ENCODE results near the gene GPR83. TPM values are rescaled to one million over a fixed set of nuclear protein-coding genes. Genes with fewer than 3 reads are reported as not detected.
"Not testable (repeated sequence)": the region's sequence is repeated elsewhere in the genome, so short reads cannot be mapped to it uniquely, and the experiment has no call there.

The GPR83 gene
- total RNA-seq, 1 donor from 2014 or later: not detected

DNA sequence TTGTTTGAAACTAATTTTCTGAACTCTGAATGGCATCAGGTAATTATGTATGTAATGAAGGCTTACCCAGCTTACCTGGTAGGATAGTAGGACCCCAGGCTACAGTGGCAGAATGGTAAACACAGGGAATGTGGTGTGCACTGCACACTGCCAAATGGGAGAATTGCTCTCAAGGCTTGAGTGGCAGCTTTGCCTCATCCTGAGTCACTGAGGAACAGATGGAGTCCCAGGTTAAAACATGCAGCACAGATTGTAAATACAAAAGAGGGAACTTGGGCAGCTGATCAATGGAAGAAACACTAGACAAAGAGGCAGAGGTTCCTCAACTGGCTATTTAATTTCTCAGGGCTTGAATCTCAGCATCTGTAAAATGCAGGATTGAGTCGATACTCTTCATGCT is 24.4 kb downstream of the GPR83 start:
- intact Hi-C loops (cut with DNase I): no loop called here
- no peak for DNase-seq
- Histone ChIP-seq H3K36me3 (no peaks in the 10 kb centered on the region), H3K4me1 (no peaks in the 10 kb centered on the region), H3K27ac (no peak overlapping the region), H3K9me3 (no peaks in the 10 kb centered on the region), H3K27me3 (ENCODE audit: low read depth) (no peaks in the 10 kb centered on the region), H3K4me3 (no peak overlapping the region)
- TF ChIP-seq, protein P1, sequence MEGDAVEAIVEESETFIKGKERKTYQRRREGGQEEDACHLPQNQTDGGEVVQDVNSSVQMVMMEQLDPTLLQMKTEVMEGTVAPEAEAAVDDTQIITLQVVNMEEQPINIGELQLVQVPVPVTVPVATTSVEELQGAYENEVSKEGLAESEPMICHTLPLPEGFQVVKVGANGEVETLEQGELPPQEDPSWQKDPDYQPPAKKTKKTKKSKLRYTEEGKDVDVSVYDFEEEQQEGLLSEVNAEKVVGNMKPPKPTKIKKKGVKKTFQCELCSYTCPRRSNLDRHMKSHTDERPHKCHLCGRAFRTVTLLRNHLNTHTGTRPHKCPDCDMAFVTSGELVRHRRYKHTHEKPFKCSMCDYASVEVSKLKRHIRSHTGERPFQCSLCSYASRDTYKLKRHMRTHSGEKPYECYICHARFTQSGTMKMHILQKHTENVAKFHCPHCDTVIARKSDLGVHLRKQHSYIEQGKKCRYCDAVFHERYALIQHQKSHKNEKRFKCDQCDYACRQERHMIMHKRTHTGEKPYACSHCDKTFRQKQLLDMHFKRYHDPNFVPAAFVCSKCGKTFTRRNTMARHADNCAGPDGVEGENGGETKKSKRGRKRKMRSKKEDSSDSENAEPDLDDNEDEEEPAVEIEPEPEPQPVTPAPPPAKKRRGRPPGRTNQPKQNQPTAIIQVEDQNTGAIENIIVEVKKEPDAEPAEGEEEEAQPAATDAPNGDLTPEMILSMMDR (IDR thresholded peaks at IDR 0.05): no peak
- ATAC-seq: no peak

DNA sequence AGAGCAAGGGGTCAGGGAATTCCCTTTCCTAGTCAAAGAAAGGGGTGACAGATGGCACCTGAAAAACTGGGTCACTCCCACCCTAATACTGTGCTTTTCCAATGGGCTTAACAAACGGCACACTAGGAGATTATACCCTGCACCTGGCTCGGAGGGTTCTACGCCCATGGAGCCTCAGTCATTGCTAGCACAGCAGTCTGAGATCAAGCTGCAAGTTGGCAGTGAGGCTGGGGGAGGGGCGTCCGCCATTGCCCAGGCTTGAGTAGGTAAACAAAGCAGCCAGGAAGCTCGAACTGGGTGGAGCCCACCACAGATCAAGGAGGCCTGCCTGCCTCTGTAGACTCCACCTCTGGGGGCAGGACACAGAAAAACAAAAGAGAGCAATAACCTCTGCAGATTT is 30.6 kb downstream of the GPR83 start:
- DNase-seq; H3K4me1 ChIP-seq; H3K27ac ChIP-seq; H3K4me3 ChIP-seq; H3K36me3 ChIP-seq; ATAC-seq; H3K27me3 ChIP-seq (ENCODE audit: low read depth); intact Hi-C loops (cut with DNase I); H3K9me3 ChIP-seq: not testable (repeated sequence)

DNA sequence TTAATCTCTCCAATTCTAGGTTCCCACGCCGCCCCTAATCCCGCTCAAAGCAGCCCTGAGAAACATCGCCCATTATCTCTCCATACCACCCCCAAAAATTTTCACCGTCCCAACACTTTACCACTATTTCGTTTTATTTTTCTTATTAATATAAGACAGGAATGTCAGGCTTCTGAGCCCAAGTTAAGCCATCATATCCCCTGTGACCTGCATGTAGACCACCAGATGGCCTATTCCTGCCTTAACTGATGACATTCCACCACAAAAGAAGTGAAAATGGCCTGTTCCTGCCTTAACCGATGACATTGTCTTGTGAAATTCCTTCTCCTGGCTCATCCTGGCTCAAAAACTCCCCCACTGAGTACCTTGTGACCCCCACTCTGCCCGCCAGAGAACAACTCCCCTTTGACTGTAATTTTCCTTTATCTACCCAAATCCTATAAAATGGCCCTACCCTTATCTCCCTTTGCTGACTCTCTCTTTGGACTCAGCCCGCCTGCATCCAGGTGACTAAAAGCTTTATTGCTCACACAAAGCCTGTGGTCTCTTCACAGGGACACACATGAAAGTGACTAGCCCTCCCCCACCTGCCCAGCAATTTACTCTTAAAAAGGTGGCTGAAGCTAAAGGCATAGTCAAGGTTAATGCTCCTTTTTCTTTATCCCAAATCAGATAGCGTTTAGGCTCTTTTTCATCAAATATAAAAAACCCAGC is 50.2 kb downstream of the GPR83 start:
- H3K4me1 ChIP-seq; DNase-seq; H3K27ac ChIP-seq; ATAC-seq; H3K4me3 ChIP-seq; H3K9me3 ChIP-seq; H3K27me3 ChIP-seq (ENCODE audit: low read depth); intact Hi-C loops (cut with DNase I); H3K36me3 ChIP-seq: not testable (repeated sequence)

DNA sequence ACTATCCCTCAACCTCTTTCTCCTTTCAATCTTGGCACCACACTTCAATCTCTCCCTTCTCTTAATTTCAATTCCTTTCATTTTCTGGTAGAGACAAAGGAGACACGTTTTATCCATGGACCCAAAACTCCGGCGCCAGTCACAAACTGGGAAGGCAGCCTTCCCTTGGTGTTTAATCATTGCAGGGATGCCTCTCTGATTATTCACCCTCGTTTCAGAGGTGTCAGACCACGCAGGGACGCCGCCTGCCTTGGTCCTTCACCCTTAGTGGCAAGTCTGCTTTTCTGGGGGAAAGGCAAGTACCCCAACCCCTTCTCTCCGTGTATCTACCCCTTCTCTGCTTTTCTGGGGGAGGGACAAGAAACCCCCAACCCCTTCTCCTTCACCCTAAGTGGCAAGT is 54.9 kb downstream of the GPR83 start:
- H3K9me3 ChIP-seq; H3K27me3 ChIP-seq (ENCODE audit: low read depth); intact Hi-C loops (cut with DNase I); ATAC-seq; H3K4me1 ChIP-seq; H3K4me3 ChIP-seq; DNase-seq; H3K36me3 ChIP-seq; H3K27ac ChIP-seq: not testable (repeated sequence)

DNA sequence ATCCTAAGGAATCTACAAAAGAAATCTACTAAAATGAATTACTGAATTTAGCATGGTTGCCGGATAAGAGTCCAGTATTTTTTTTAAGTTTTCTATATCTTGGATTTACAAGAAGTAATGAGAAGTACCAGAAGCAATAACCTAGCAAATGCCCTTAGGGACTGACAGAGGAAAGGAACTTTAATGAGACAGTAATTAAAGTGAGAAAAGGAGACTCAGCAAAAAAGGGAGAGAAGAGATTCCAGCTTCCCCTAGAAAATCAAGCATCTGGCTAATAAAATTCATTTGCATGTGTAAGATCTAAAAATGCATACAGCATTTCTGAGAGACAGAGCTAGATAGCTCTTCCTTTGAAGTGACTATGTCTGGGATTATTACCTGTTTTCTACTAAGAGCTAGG is 57.7 kb downstream of the GPR83 start:
- no peaks in the 10 kb centered on the region for H3K27me3 ChIP-seq (ENCODE audit: low read depth)
- no peak overlapping the region for H3K4me3 ChIP-seq
- TF ChIP-seq, protein P1 (IDR thresholded peaks at IDR 0.05): no peak
- intact Hi-C loops (cut with DNase I): no loop called here
- no peaks in the 10 kb centered on the region for H3K9me3 ChIP-seq
- no peaks in the 10 kb centered on the region for H3K36me3 ChIP-seq
- no peak for DNase-seq
- no peaks in the 10 kb centered on the region for H3K4me1 ChIP-seq
- ATAC-seq: no peak
- no peak overlapping the region for H3K27ac ChIP-seq

DNA sequence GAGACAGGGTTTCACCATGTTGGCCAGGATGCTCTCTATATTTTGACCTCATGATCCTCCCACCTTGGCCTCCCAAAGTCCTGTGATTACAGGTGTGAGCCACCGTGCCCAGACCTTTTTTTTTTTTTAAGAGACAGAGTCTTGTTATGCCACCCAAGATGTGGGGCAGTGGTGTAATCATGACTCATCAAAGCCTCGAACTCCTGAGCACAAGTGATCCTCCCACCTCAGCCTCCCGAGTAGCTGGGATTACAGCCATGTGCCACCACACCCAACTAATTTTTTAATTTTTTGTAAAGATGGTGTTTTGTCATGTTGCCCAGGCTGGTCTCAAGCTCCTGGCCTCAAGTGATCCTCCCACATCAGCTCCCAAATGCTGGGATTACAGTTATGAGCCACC is 59.0 kb downstream of the GPR83 start:
- intact Hi-C loops (cut with DNase I): no loop called here
- Histone ChIP-seq H3K27ac (no peak overlapping the region), H3K27me3 (ENCODE audit: low read depth) (no peaks in the 10 kb centered on the region), H3K4me1 (no peaks in the 10 kb centered on the region), H3K9me3 (no peaks in the 10 kb centered on the region), H3K36me3 (no peaks in the 10 kb centered on the region), H3K4me3 (no peak overlapping the region)
- TF ChIP-seq, protein P1 (IDR thresholded peaks at IDR 0.05): no peak
- no peak for DNase-seq
- ATAC-seq: no peak

DNA sequence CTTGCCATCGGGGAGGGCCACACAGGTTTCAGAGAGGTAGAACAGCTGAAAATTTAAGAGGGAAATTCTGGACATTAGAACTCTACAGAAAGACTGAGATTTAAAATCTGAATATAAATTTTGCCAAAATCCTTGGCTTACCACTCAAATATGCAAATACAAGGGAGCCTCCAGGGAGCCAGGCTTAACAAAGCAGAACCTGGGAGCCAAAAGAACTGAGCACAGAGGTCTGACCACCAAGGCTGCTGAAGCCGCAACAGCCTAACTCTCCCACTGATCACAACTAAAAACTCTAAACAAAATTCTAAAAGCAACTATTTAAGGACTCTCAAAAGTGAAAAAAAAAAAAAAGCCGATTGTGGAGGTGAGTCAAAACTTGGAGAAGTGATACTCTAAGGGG is 62.6 kb downstream of the GPR83 start:
- H3K36me3 ChIP-seq: no peaks in the 10 kb centered on the region
- DNase-seq (no peak), ATAC-seq (no peak)
- H3K27ac ChIP-seq: no peak overlapping the region
- intact Hi-C loops (cut with DNase I): no loop called here
- no peaks in the 10 kb centered on the region for H3K9me3 ChIP-seq
- H3K4me1 ChIP-seq: no peaks in the 10 kb centered on the region
- no peaks in the 10 kb centered on the region for H3K27me3 ChIP-seq (ENCODE audit: low read depth)
- no peak overlapping the region for H3K4me3 ChIP-seq
- TF ChIP-seq, protein P1 (IDR thresholded peaks at IDR 0.05): no peak

Data from lower lobe of right lung (tissue), 2 donors.